Endothelial cell of umbilical vein (primary cell): ENCODE results near the gene KPRP.

ENCODE experiments used
- CTCF ChIP-seq, 2 donors: IDR thresholded peaks; 1 replicate in 1 of 2; 2 replicates in 1 of 2; pipeline ENCODE4 v1.5.1; 2011; ENCODE audit warnings: low read length in 2 of 2, mild to moderate bottlenecking in 2 of 2, moderate library complexity in 2 of 2, control low read depth in 1 of 2, inconsistent platforms in 1 of 2, low read depth in 1 of 2; ENCODE audit not compliant: insufficient read depth in 1 of 2; ENCODE audit errors: extremely low read depth in 1 of 2
- POLR2A ChIP-seq: IDR thresholded peaks from 2 replicates; pipeline ENCODE4 v1.6.1; 2012; ENCODE audit warnings: low read depth, mild to moderate bottlenecking, control low read depth, low read length
- POLR2AphosphoS5 ChIP-seq: IDR thresholded peaks from 2 replicates; pipeline ENCODE4 v1.6.1; 2012; ENCODE audit warnings: low read depth, mild to moderate bottlenecking, control low read depth, low read length, moderate library complexity; ENCODE audit not compliant: insufficient read depth

DNA sequence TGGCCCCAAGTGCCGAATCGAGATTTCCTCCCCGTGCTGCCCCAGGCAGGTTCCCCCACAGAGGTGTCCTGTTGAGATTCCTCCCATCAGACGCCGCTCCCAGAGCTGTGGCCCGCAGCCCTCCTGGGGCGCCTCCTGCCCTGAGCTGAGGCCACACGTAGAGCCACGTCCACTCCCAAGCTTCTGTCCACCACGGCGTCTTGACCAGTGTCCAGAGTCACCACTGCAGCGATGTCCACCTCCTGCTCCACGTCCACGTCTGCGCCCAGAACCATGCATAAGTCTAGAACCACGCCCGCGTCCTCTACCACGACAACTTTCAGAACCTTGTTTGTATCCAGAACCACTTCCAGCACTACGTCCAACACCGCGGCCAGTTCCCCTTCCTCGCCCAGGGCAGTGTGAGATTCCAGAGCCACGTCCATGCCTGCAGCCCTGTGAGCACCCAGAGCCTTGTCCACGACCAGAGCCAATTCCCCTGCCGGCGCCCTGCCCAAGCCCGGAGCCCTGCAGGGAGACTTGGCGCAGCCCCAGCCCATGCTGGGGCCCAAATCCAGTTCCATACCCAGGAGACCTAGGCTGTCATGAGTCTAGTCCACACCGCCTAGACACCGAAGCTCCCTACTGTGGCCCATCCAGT, 2.8 kb downstream of the KPRP start:
- no peak for TF ChIP-seq POLR2AphosphoS5
- no peak for TF ChIP-seq CTCF (IDR thresholded peaks at IDR 0.05; ENCODE audit: extremely low read depth in 1 of 2, insufficient read depth in 1 of 2, low read depth in 1 of 2, low read length in 2 of 2)
- no peak for TF ChIP-seq POLR2A
